ENCODE results near the gene EFCAB6. TPM values are rescaled to one million over a fixed set of nuclear protein-coding genes. Genes with fewer than 3 reads are reported as not detected.

Gene EFCAB6
- total RNA-seq, 1 experiment from 2014 or later: 0.21 TPM

DNA sequence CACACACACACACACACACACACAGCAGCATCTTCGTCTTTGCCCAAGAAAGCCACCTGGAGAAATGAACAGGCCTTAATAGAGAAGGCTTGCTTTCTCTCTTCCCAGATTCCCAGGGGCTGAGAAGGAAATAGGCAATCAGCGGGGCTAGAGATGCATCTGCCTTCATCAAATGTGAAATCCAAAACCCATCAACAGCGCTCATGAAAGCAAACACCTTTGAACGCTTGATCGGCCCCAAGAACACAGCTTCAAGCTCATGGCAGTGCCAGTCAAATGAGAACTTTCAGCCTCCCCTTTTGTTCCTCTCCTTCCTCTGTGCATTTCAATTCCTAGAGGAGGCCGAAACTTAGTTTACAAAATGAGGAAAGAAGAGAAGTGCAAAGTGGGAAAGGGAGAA is 122.7 kb downstream of the EFCAB6 start:
- BruUV-seq (replicated peaks): no TSS peak
- Histone ChIP-seq H3K4me1 (ENCODE audit: control insufficient read depth, insufficient read depth, low read length) (no peaks in the 10 kb centered on the region), H3K27me3 (ENCODE audit: control insufficient read depth, insufficient read depth, low read length) (peaks cover 2% of the 10 kb centered on the region; the same call in 1 of the 2 replicates), H3K4me3 (ENCODE audit: low read depth in 2 of 2, low read length in 2 of 2) (no peak overlapping the region), H3K27ac (ENCODE audit: low read length) (no peak overlapping the region), H3K36me3 (ENCODE audit: control insufficient read depth, insufficient read depth, low read length) (no peaks in the 10 kb centered on the region), H3K9me3 (ENCODE audit: control insufficient read depth, insufficient read depth, low read depth, low read length) (no peaks in the 10 kb centered on the region)
- ChIA-PET POLR2A (no interaction called here), CTCF (no interaction called here)
- DNase-seq (ENCODE audit: low read depth, low spot score) (no peak), ATAC-seq (no peak)
- in situ Hi-C loops (cut with HindIII; ENCODE audit: low pct_unique_long_range_greater_than_20kb, low sequenced_read_pairs): no loop called here
- intact Hi-C loops (cut with micrococcal nuclease; ENCODE audit: unreplicated experiment): no loop called here
- no peak for TF ChIP-seq POLR2AphosphoS5 (IDR thresholded peaks at IDR 0.05; ENCODE audit: low read depth, low read length)
- TF ChIP-seq CTCF (IDR thresholded peaks at IDR 0.05): no peak

GRCh38 chr22:43682851-43683250 is 129.3 kb downstream of the EFCAB6 start:
- ChIA-PET POLR2A (no interaction called here), CTCF (no interaction called here)
- Histone ChIP-seq H3K27me3 (ENCODE audit: control insufficient read depth, insufficient read depth, low read length) (peaks cover 5% of the 10 kb centered on the region; the same call in 1 of the 2 replicates), H3K4me3 (ENCODE audit: low read depth in 2 of 2, low read length in 2 of 2) (no peak overlapping the region), H3K36me3 (ENCODE audit: control insufficient read depth, insufficient read depth, low read length) (no peaks in the 10 kb centered on the region), H3K4me1 (ENCODE audit: control insufficient read depth, insufficient read depth, low read length) (no peaks in the 10 kb centered on the region), H3K9me3 (ENCODE audit: control insufficient read depth, insufficient read depth, low read depth, low read length) (no peaks in the 10 kb centered on the region), H3K27ac (ENCODE audit: low read length) (no peak overlapping the region)
- in situ Hi-C loops (cut with HindIII; ENCODE audit: low pct_unique_long_range_greater_than_20kb, low sequenced_read_pairs): no loop called here
- DNase-seq (ENCODE audit: low read depth, low spot score): no peak
- intact Hi-C loops (cut with micrococcal nuclease; ENCODE audit: unreplicated experiment): no loop called here
- no TSS peak for BruUV-seq (replicated peaks)
- no peak for ATAC-seq
- no peak for TF ChIP-seq CTCF (IDR thresholded peaks at IDR 0.05)
- no peak for TF ChIP-seq SIN3A (IDR thresholded peaks at IDR 0.05; ENCODE audit: borderline replicate concordance, insufficient read depth, low read depth, low read length)
- TF ChIP-seq, protein P1, sequence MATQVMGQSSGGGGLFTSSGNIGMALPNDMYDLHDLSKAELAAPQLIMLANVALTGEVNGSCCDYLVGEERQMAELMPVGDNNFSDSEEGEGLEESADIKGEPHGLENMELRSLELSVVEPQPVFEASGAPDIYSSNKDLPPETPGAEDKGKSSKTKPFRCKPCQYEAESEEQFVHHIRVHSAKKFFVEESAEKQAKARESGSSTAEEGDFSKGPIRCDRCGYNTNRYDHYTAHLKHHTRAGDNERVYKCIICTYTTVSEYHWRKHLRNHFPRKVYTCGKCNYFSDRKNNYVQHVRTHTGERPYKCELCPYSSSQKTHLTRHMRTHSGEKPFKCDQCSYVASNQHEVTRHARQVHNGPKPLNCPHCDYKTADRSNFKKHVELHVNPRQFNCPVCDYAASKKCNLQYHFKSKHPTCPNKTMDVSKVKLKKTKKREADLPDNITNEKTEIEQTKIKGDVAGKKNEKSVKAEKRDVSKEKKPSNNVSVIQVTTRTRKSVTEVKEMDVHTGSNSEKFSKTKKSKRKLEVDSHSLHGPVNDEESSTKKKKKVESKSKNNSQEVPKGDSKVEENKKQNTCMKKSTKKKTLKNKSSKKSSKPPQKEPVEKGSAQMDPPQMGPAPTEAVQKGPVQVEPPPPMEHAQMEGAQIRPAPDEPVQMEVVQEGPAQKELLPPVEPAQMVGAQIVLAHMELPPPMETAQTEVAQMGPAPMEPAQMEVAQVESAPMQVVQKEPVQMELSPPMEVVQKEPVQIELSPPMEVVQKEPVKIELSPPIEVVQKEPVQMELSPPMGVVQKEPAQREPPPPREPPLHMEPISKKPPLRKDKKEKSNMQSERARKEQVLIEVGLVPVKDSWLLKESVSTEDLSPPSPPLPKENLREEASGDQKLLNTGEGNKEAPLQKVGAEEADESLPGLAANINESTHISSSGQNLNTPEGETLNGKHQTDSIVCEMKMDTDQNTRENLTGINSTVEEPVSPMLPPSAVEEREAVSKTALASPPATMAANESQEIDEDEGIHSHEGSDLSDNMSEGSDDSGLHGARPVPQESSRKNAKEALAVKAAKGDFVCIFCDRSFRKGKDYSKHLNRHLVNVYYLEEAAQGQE (IDR thresholded peaks at IDR 0.05; ENCODE audit: insufficient read depth in 1 of 2, low read depth in 2 of 2, low read length in 1 of 2): no peak
- TF ChIP-seq TCF7L2 (IDR thresholded peaks at IDR 0.05; ENCODE audit: low read depth, low read length): no peak
- no peak for TF ChIP-seq POLR2AphosphoS5 (IDR thresholded peaks at IDR 0.05; ENCODE audit: low read depth, low read length)
